ENCODE data around the gene PRAMEF13.
"Not testable (repeated sequence)": the region's sequence is repeated elsewhere in the genome, so short reads cannot be mapped to it uniquely, and the experiment has no call there.

GRCh38 chr1:13231061-13231750 is 30.0 kb upstream of the PRAMEF13 start:
- TF ChIP-seq CTCF, POLR2A (IDR thresholded peaks at IDR 0.05): not testable (repeated sequence)

Data from Peyer's patch (tissue), 4 donors.